ENCODE measurements around the gene EHD4.

DNA sequence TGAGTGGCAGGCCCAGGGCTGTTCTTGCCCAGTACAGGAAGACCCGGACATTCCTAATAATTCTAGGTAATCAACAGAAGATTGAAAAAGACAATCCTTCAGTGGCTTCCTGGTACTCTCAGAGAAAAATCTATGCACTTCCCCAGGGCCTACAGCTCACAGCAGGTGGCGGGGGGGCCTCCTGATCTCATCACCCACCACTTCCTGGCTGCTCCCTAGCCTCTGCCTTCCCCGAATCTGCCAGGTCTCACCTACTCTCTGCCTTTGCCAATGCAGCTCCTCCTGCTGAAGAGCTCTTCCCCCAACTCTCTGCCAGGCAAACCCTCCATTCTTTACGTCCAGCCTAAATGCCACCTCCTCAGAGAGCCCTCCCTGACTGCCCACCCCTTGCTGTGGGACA lies 37.5 kb downstream of the EHD4 start:
- no peak for TF ChIP-seq ZNF274 (IDR thresholded peaks at IDR 0.05; ENCODE audit: low read depth, low read length)
- no peak for TF ChIP-seq SUZ12 (IDR thresholded peaks at IDR 0.05; ENCODE audit: extremely low read depth, insufficient read depth, insufficient read length)
